Endothelial cell of hepatic sinusoid (primary cell): ENCODE data around the gene TTLL5.

Experiments
- in situ Hi-C: cut with HindIII; loops from 2 replicates; pipeline ENCODE4 v1.10.0; 2017; ENCODE audit warnings: low sequenced_read_pairs

TTLL5 gene

DNA sequence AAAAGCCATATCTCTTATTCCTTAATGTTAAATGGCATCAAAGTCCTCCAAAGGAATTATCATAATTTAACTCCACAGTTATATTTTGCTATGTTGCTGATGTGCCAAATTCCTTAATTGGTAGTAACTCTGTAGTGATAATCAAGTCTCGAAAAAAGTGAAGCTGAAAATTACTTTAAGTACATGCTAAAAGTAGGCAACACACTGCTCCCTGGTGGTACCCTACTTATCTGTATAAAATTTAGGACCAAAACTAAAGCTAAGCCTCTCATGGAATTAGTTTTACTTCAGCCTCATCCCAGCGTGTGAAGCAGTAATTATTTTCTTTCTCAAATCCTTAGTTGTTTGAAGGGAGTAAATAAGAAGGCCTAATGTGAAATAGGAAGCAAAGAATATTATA is 132.8 kb downstream of the TTLL5 start:
- in situ Hi-C loops = no loop called here

DNA sequence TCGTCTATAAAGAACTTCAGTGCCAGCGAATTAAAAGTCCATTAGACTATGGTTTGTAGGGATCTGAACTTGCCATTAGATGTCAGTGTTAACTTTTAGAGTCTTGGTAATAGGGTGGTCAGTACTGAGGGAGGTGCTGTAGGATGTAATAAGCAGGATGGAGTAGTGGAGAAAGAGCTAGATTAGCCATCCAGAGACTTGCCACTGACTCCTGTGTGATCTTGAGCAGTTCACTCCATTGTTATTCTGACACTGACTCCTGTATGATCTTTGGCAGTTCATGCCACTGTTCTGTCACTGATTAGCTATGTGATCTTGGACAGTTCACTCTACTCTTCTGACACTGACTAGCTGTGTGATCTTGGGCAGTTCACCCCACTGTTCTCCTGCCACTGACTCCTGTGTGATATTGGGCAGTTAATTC is 133.6 kb downstream of the TTLL5 start:
- in situ Hi-C loops = no loop called here

DNA sequence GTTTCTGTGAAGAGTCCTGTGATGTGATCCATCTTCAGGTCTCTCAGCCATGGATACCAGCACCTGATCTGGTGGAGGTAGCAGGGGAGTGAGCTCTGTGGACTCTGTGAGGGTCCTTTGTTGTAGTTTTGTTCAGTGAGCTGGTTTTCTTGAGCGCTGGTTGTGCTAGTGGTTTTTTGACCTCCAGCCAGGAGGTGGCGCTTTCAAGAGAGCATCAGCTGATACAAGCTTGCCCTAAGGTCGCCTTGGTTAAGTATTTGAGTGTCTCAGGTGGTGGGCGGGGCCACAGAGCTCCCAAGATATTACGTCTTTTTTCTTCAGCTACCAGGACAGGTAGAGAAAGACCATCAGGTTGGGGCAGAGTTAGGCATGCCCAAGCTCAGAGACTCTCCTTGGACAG is 139.7 kb downstream of the TTLL5 start:
- in situ Hi-C loops = no loop called here

DNA sequence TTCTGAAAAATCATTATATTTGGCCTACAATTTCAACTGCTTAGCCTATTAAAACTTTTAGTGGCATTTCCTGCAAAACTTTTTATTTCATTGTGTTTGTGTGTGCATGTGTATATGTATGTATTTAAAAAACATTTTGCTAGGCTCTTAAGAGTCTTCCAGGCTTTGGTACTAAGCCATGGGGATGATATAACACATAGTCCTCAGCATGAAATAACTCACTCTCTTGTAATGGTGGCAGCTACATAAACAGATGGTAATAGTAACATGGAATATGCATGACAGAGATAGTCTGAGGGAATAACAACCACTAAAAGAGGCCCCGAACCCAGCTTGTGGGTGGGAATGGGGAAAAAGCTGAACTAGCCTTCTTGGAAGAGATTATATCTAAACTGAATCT is 141.4 kb downstream of the TTLL5 start:
- in situ Hi-C loops = no loop called here

DNA sequence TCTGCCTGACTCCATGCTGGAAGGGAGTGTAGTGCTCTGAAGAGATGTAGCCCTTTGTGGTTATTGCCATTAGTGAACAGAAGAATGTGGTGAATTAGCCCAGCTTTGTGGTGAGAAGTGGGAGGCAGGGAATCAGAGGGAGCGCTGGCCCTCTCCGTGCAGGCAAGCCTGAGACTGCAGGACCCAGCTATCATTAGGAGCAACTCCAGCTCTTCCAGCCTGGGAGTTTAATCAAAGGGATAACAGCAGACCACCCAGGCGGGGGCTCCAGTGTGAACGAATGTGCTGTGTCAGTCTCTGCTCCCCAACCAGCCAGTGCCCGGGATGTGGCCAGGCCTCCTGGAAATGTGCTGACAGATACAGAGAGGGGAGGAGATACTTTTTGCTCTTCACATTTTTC is 142.7 kb downstream of the TTLL5 start:
- in situ Hi-C loops = no loop called here

DNA sequence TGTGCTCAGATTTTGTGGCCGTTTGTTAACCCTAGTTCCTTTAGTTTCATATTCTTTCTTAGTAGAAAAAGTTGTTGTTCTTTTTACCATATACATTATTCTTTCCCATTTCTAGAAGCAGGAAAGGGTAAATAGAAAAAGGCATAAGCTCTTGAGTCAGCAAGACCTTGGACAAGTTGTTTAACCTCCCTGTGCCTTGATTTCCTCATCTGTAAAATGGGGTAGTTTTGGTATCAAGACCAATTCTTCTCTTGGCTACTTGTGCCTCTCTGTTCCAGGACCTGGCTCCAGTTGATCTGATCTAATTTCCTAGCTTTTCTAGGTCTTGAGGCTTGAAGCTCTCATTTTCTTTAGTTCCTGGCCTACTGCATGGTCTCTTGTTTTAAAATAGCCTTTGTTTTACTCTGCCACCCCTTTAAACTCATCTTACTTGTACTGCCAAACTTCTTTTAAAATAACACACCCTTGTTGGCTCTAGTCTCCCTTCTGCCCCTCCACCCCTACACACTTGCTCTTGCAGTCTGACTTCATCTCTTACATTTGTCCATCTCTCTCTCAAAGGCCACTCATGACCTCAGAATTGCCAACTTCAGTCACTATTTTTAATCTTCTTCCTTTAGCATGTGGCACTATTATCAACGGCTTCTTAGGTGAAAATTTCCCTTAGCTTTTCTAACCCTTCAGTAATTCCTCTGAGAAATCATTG is 143.7 kb downstream of the TTLL5 start:
- in situ Hi-C loops = no loop called here

DNA sequence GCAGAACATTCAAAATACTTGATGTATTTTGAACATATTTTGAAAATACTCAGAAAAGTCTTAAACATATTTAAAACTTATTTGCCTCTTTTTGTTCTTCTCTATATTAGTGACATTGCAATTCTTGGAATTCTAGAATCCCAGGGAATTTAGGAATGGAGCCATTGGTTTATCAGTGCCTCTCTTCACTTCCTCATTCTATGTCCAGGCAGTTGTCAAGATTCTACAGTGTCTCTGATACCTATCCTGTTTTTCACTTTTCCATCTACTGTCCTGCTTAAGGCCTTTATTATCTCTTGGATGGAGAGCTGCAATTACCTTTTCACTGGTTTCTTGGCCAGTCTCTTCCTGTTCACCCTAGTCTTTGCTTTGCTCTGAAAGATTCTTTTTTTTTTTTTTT is 144.6 kb downstream of the TTLL5 start:
- in situ Hi-C loops = no loop called here

DNA sequence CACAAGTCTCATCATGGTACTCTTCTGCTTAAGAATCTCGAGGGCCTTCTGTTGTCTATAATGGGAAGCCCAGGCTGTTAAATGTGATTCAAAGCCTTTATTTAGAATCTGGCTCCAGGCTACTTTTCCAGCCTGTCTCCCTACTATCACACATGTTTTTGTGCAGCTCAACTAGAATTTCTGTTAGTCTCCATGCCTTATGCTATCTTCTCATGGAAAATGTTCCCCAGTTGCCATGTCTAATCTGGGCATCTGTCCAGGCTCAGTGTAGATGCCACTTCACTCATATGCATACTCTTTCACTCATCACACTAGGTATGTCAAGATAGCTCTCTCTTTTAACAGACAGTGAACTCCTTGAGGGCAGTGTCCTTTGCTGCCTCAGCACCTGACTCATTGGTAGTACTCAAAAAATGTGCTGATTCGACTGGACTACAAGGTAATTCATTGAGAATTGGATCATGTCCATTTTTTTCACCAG is 145.3 kb downstream of the TTLL5 start:
- in situ Hi-C loops = no loop called here

DNA sequence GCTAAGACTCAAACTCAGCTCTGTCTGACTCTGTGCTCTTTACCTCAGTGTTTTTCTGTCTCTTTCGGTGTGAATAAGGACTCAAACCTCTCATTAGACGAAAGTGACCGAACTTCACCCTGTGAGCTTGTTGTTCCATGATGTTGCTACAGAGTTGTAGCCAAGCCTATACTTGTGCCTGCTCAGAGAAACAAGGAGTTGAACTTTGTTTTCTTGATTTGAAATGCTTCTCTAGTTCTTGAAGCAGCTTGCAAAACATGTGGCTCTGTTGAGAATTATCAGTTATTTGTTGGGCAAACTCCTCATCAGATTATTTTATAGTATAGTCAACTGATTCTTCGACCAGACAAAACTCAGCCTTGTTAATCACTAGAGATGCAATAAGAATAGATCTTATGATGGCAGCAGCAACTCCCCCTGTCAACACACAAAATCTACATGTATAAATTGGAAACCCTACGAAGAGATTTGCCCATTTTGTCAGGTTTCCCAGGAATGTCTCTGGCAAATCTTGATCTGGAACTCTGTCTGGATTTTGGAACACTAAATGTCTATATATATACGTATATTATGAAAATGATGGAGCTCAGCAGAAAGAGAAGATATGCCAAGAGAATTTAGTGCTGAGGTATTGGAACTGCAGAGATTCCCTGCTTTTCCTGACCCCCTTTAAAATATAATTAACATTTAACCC is 146.8 kb downstream of the TTLL5 start:
- in situ Hi-C loops = no loop called here

DNA sequence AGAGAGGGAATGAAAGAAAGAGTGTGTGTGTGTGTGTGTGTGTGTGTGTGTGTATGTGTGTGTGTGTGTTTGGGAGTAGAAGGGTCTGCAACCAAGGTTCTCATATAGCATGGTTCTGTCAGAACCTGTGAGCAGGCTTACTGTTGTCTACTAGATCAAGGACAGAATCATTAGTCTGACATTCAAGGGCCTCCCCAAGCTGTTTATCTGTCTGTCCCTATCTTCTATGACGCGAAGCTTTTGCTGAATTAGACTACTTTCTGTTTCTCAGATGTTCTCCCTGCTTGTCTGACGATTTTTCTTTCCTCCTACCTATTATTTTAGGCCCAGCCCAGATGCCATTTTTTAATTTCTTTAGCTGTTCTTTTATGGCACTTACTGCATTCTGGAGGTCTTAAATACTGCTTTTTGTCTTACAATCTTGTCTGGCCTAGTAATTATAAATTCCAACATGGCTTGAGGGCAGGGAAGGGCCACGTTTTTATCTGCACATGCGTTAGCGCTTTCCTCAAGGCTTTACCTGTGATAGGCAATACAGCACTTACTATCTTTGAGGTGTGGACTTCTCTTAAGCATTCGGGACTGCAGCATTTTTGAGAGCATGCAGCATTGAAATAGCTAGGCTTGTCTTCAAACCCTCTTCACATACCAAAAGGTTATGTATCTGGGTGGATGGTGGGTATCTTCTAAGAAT is 150.2 kb downstream of the TTLL5 start:
- in situ Hi-C loops = loop anchor here (5.0 kb wide), 1 partner anchor 36 kb away; no protein-coding TSS in a partner anchor

DNA sequence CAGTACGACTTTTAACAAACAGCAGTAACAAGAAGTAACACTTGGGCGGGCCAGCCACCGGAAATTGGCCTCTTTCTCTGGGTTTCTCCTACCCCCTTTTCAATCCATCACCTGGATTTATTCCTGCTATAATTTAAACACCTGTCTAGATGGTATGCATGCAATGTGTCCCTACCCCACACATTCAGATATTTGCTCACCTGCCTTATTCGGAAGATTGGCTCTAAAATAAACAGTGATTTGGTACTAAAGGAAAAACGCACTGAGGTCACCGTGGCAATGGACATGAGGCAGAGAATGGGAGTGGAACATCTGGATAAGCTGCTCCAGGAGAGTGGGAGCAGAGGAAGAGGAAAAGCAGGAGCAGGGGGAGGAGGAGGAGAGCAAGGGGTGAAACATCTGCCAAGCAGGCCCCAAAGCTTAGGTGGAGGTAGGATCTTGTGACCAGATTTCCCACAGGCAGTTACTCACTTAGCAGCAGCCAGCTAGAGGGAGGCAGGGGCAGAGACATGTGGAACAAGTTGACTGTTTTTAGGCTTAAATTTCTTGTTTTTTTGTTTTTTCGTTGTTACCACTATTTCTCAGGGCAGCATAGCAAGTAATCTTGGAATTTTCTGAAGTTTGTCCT is 150.9 kb downstream of the TTLL5 start:
- in situ Hi-C loops = loop anchor here (5.0 kb wide), 1 partner anchor 35 kb away; no protein-coding TSS in a partner anchor

DNA sequence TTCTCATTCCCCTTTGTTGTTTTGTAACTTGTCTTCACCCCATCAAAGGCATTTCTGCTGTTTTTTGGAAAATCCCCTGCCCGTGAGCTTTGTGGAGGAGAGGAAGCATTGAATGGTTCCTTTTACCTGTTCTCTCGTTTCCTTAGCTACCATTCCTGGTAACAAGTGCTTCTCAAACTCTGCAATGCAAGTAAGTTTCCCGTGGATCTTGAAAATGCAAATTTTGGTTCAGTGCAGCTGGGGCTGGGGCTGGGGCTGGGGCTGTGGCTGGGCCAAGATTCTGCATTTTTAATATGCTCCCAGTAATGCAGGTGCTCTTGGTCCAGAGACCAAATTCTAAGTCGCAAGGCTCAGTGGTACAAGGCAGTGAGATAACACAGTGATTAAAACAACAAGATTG is 151.6 kb downstream of the TTLL5 start:
- in situ Hi-C loops = loop anchor here (5.0 kb wide), 1 partner anchor 35 kb away; no protein-coding TSS in a partner anchor

DNA sequence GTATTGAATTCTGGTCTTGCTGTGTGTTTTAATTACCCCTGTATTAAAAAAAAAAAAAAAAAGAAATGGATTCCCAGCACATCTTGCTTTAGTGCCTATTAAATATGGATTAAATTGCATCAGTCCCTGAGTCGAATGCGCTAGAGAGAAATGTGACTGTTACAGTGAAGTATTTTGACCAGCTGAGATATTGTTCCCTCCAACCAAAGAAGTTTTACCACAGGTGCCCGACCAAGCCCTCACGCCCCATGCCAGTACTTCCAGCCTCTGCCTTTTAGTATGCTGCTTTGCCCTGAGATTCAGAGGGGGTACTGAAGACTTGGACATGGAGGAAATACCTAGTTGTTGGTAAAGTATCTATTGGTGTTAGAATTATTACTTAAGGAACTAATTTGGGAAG is 159.7 kb downstream of the TTLL5 start:
- in situ Hi-C loops = no loop called here

DNA sequence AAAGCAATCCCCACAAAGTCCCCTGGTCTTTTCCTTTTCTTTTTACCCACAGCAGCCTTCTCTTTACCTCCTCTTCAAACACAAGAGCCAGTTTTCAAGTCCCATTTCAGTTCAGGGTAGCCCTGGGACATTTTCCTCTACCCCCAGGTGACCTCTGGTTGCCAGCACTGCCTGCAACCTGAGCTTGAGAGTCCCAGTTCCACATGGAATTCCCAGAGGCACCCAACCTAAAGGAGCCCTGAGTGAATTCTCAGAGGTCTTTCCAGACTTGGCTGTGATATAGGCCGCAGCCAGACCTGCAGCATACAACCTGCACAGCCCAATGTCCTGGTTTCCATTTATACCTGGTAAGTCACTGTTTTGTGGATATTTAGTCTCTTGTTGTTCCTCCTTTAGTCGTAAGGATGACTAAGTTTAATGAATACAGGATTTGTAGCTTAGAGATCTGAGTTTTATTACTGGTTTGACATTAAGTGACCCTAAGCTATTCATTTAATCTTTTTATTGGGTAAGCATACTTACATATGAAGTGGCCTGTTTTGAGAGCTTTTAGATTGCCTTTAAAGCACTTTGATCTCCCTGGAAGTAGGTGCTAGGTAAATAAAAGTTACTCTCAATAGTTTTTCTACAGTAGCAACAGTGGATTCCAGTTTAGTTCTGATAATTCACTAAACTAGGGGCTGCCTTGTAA is 160.9 kb downstream of the TTLL5 start:
- in situ Hi-C loops = no loop called here

DNA sequence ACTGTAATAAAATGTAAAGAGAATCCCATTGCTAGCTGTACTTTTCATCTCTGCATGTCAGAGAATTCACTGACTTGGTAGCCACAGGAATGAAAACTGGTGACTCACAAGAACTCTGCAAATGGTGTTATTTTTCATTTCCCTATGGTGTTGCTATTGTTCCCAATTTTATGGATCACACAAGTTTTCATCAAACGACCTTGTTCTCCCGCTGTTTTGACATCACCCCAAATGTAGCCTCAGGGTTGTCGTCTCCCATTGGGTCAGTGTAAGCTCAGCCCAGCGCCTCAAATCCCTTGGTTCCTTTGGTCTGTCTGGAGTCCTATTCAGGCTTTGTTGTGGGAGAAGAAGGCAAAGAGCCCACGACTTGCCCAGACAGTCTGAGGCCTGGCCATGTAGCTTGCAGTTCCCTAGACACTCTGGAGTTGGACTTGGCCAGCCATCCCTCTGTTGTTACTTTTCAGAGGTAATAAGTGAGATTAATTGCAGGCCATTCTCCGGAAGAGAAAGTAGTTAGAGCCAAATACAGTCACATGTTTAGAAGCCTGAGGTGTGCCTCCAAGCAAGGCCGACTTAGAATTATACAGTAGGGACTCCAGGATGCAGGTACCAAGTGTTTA is 161.6 kb downstream of the TTLL5 start:
- in situ Hi-C loops = no loop called here

DNA sequence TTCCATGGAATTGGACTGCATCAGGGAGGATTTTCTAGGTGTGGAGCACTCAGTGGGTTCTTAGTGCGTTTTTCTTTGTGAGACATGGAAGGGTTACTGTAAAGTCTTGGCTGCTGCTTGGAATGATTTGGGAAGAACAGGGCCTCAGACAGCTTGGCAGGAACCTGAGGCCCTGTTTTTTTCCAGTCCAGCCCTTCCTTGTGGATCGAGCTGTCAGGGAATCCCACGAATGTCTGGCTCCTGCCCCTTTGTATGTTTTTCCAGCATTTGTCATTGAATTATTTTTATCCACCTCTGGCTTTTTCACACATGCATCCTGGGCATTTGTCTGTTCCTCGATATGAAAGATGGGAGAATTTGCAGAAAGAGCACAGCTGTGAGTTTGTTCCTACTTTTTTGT is 162.3 kb downstream of the TTLL5 start:
- in situ Hi-C loops = no loop called here

DNA sequence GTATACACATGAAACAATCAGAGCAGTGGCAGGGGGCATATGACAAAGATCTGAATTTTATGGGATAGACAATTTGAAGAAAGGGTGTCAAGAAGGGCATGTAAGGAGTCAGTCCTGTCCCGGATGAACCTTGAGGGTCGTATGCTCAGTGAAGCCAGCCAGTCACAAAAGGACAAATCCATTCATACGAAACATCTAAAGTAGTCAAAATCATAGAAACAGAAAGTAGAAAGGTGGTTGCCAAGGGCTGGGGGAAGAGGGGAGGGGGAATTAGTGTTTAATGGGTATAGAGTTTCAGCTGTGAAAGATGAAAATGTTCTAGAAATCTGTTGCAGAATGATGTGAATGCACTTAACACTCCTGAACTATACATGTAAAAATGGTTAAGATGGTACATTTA is 163.3 kb downstream of the TTLL5 start:
- in situ Hi-C loops = no loop called here

DNA sequence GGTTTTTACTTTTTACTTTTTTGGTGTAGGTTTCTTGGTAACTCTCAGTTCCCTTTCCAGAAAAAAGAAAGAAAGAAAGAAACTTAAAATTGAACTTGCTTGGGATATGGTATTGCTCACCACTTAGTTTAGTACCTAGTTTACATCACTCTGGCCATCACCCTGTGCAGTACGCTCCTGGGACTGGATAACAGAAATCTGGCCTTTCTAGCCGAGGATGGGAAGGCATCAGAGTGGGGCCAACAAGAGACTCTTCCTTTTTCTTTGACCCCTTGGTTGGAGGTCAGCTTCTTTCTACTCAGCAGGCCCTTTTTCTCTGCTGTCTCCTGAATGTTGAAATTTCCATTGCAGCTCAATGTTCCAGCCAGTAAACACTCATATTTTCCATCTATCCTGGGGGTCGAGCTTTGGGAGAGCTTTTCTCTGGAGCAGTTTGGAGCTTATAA is 164.1 kb downstream of the TTLL5 start:
- in situ Hi-C loops = no loop called here

DNA sequence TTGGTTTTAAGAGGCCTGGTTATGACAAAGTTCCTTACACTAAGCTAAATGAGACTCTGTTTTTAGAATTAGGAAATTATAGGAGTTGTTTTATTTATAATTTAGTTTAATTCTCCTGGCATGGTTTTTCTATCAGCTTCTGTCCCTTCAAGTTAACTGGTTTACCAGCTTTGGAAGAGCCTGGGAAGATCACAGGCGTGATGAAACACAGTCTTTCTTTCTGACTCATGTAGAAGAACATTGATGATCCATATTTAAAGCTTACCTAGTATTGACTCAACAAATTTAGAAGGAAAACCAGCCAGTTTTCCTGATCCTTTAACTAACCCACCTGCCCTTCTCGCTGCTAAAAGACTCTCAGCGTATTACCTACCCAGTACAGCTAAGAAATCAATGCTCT is 165.6 kb downstream of the TTLL5 start:
- in situ Hi-C loops = no loop called here

DNA sequence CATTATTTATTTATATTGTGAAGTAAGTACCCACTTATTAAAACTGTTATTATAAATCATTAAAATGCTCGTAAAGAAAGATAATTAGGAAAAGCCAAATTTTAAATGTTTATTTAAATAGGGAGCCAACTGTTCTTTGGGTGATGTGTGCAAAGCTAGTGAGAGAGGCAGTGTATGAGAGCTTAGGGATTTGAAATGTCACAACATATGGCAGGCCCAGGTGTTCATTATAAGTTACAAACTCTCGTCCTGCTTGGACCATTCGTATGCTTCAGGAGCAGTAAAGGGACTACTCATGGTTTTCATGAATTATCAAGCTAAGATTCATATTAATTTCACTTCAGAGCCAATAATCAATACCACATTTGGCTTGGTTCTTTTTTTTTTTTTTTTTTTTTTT is 166.3 kb downstream of the TTLL5 start:
- in situ Hi-C loops = no loop called here
